ENCODE results near the gene VSIR. TPM values are rescaled to one million over a fixed set of nuclear protein-coding genes. Genes with fewer than 3 reads are reported as not detected.

The VSIR gene
- total RNA-seq, 4 donors from 2014 or later, result 34.7 to 83.6 (median 61.6) TPM

- WGBS, 2 donors (ENCODE audit: low coverage in 1 of 2), result 67% methylated on average over 7 of the region's 14 CpGs; no CpG with 5 or more reads in 1 of the 2 donors
- peak overlapping the region in 3 of 4 donors; percentile 48 to 63 (median 58) for H3K27ac ChIP-seq
- ATAC-seq, result no peak
Measured at GRCh38 chr10:71818674-71819260, 45.4 kb upstream of the VSIR start.

DNA sequence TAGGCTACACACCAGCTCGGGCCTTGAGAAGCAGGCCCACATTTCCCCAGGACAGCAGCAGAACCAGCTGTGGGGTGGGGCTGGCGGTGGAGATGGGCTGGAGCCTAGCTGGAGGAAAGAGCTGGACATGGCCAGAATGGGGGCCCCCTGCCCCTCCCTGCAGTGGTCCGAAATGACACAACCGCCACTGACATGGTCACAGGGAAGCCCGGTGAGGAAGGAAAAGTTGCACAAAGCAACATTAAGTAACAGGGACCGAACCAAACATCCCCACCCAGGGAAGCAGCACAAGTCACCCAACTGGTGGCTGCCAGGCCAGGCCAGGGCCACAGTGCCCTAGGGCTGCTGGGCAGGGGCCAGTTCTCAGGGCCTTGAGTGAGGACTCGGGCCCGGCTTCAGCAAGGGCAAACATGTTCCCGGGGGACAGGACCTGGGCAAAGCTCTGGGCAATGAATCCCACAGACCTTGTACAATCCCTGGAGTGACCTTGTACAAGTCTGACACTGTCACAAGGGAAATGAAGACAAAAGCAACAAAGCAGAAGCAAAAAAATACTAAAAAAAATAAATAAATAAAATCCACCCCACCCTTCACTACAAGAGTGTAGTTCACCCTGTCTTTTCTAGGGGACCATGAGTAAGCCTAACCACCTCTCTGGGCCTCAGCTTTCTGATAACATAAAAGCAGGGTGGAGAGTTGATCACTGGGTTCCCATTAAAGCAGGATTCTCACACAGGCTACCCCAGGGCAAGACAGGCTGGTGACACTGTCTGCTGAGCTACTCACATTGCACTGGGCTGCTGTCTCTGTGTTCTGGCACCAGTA lies 44.7 kb upstream of the VSIR start:
- H3K4me1 ChIP-seq, result peaks cover 0 to 31% (median 11%) of the 10 kb centered on the region in 3 donors
- no peaks in the 10 kb centered on the region for H3K27me3 ChIP-seq
- peaks cover 0 to 91% of the 10 kb centered on the region in 2 donors for H3K36me3 ChIP-seq
- no peak for TF ChIP-seq POLR2A (IDR thresholded peaks at IDR 0.05)
- no peak for TF ChIP-seq EP300 (IDR thresholded peaks at IDR 0.05)
- TF ChIP-seq, protein P1, sequence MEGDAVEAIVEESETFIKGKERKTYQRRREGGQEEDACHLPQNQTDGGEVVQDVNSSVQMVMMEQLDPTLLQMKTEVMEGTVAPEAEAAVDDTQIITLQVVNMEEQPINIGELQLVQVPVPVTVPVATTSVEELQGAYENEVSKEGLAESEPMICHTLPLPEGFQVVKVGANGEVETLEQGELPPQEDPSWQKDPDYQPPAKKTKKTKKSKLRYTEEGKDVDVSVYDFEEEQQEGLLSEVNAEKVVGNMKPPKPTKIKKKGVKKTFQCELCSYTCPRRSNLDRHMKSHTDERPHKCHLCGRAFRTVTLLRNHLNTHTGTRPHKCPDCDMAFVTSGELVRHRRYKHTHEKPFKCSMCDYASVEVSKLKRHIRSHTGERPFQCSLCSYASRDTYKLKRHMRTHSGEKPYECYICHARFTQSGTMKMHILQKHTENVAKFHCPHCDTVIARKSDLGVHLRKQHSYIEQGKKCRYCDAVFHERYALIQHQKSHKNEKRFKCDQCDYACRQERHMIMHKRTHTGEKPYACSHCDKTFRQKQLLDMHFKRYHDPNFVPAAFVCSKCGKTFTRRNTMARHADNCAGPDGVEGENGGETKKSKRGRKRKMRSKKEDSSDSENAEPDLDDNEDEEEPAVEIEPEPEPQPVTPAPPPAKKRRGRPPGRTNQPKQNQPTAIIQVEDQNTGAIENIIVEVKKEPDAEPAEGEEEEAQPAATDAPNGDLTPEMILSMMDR (IDR thresholded peaks at IDR 0.05), result no peak
- TF ChIP-seq POLR2AphosphoS5 (IDR thresholded peaks at IDR 0.05), result no peak
- no peak overlapping the region for H3K4me3 ChIP-seq
- H3K27ac ChIP-seq, result peak overlapping the region in 3 of 4 donors; percentile 48 to 63 (median 58)
- peak; percentile 83 for ATAC-seq
- WGBS, 2 donors (ENCODE audit: low coverage in 1 of 2), result no CpG with 5 or more reads among the region's 9 CpGs
- no peaks in the 10 kb centered on the region for H3K9me3 ChIP-seq

More at GRCh38 chr10:71818674-71819260, 45.4 kb upstream of the VSIR start:
- no peaks in the 10 kb centered on the region for H3K27me3 ChIP-seq
- peaks cover 0 to 93% of the 10 kb centered on the region in 2 donors for H3K36me3 ChIP-seq
- TF ChIP-seq EP300 (IDR thresholded peaks at IDR 0.05) (no peak), POLR2A (IDR thresholded peaks at IDR 0.05) (no peak), POLR2AphosphoS5 (IDR thresholded peaks at IDR 0.05) (no peak)
- TF ChIP-seq, protein P1 (IDR thresholded peaks at IDR 0.05), result no peak
- no peak overlapping the region for H3K4me3 ChIP-seq
- peaks cover 0 to 29% (median 11%) of the 10 kb centered on the region in 3 donors for H3K4me1 ChIP-seq
- H3K9me3 ChIP-seq, result no peaks in the 10 kb centered on the region

DNA sequence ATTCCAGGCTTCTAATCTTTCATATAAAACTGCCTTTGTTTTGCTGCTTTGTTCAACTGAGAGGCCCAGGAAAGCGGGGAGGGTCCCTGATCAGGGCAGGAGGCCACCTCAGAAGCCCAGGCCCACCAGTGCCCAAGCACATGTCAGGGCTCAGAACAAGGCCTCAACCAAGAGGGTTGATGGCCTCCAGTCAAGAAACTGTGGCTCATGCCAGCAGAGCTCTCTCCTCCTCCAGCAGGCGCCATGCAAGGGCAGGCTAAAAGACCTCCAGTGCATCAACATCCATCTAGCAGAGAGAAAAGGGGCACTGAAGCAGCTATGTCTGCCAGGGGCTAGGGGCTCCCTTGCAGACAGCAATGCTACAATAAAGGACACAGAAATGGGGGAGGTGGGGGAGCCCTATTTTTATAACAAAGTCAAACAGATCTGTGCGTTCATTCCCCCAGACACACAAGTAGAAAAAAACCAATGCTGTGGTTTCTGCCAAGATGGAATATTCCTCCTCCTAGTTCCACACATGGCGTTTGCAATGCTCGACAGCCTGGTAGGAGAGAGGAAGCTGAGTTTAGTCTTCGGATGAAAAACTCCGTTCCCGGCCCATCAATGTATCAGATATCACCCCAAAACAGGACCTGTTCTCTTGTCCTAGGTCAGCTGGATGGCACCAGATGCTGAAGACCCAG lies 43.8 kb upstream of the VSIR start:
- WGBS, 2 donors (ENCODE audit: low coverage in 1 of 2), result 67 to 73% methylated on average over 4 to 6 of the region's 8 CpGs
- no peak for ATAC-seq
- TF ChIP-seq EP300 (IDR thresholded peaks at IDR 0.05) (no peak), POLR2A (IDR thresholded peaks at IDR 0.05) (no peak), POLR2AphosphoS5 (IDR thresholded peaks at IDR 0.05) (no peak)
- TF ChIP-seq, protein P1 (IDR thresholded peaks at IDR 0.05), result no peak
- peak overlapping the region in 2 of 4 donors; percentile 48 to 58 for H3K27ac ChIP-seq
- H3K36me3 ChIP-seq, result peaks cover 0 to 84% of the 10 kb centered on the region in 2 donors
- no peaks in the 10 kb centered on the region for H3K9me3 ChIP-seq
- no peaks in the 10 kb centered on the region for H3K27me3 ChIP-seq
- no peak overlapping the region for H3K4me3 ChIP-seq
- peaks cover 0 to 41% (median 14%) of the 10 kb centered on the region in 3 donors for H3K4me1 ChIP-seq

- Histone ChIP-seq H3K27me3 (no peaks in the 10 kb centered on the region), H3K27ac (peak overlapping the region in 3 of 4 donors; percentile 31 to 58 (median 45)), H3K9me3 (no peaks in the 10 kb centered on the region), H3K36me3 (peaks cover 0 to 78% of the 10 kb centered on the region in 2 donors), H3K4me1 (peaks cover 0 to 47% (median 15%) of the 10 kb centered on the region in 3 donors), H3K4me3 (no peak overlapping the region)
- 54% methylated on average over 2 of the region's 12 CpGs; no CpG with 5 or more reads in 1 of the 2 donors for WGBS, 2 donors (ENCODE audit: low coverage in 1 of 2)
- no peak for TF ChIP-seq POLR2AphosphoS5 (IDR thresholded peaks at IDR 0.05)
- TF ChIP-seq EP300 (IDR thresholded peaks at IDR 0.05), result no peak
- no peak for TF ChIP-seq POLR2A (IDR thresholded peaks at IDR 0.05)
- TF ChIP-seq, protein P1 (IDR thresholded peaks at IDR 0.05), result no peak
- ATAC-seq, result no peak
Measured at GRCh38 chr10:71816421-71816851, 43.1 kb upstream of the VSIR start.
